Panc1 (cell line): Measurements from ENCODE around the gene ATP11B. TPM values are rescaled to one million over a fixed set of nuclear protein-coding genes. Genes with fewer than 3 reads are reported as not detected.
"Not testable (repeated sequence)": the region's sequence is repeated elsewhere in the genome, so short reads cannot be mapped to it uniquely, and the experiment has no call there.

ENCODE experiments used
- ATAC-seq: fragments of 200-7000 bp; cut with Tn5 transposase; 2 replicates; pipeline ENCODE4 v1.9.1; 2020; ENCODE audit warnings: mild to moderate bottlenecking, moderate library complexity
- BruUV-seq: library from RNA; stranded (reverse); fragments of 400-500 nt; replicated peaks from 2 replicates; lab custom pipeline; 2021; lab: Mats Ljungman, UMichigan
- CTCF ChIA-PET: fragments of 300-600 bp; sonication (Branson Sonifier 250); formaldehyde crosslinking; loops from one replicate; lab custom pipeline; 2022; ENCODE audit warnings: antibody characterized with exemption; lab: Charles Lee
- POLR2A ChIA-PET: fragments of 300-600 bp; sonication (Branson Sonifier 250); formaldehyde crosslinking; loops from one replicate; lab custom pipeline; 2022; ENCODE audit warnings: antibody characterized with exemption; lab: Charles Lee
- DNase-seq: peaks from one replicate; pipeline ENCODE4 v3.0.0-alpha.2; 2010; ENCODE audit warnings: low read depth, low spot score
- H3K27ac ChIP-seq: 2 replicates; pipeline ENCODE4 v1.5.1; 2011; ENCODE audit warnings: mild to moderate bottlenecking, low read length, inconsistent platforms
- H3K27me3 ChIP-seq: fragments of 200-500 bp; sonication (Bioruptor generic); 2 replicates; pipeline ENCODE4 v1.6.0; 2014; ENCODE audit warnings: low read length, inconsistent platforms; ENCODE audit not compliant: control insufficient read depth, insufficient read depth
- H3K36me3 ChIP-seq: fragments of 200-500 bp; sonication (Bioruptor generic); 2 replicates; pipeline ENCODE4 v1.5.1; 2014; ENCODE audit warnings: inconsistent platforms, mild to moderate bottlenecking, low read length, moderate library complexity; ENCODE audit not compliant: control insufficient read depth, insufficient read depth
- H3K4me1 ChIP-seq: 2 replicates; pipeline ENCODE4 v1.5.1; 2011; ENCODE audit warnings: inconsistent platforms, mild to moderate bottlenecking, low read length, moderate library complexity; ENCODE audit not compliant: control insufficient read depth, insufficient read depth
- H3K4me3 ChIP-seq, 2 experiments: 2 replicates each; pipeline ENCODE4 v1.5.1; 2011 to 2012; ENCODE audit warnings: low read depth in 2 of 2, low read length in 2 of 2, mild to moderate bottlenecking in 2 of 2, inconsistent platforms in 1 of 2, moderate library complexity in 1 of 2
- H3K9me3 ChIP-seq: fragments of 200-500 bp; sonication (Bioruptor generic); 2 replicates; pipeline ENCODE4 v1.5.1; 2014; ENCODE audit warnings: low read depth, mild to moderate bottlenecking, inconsistent platforms, low read length, moderate library complexity; ENCODE audit not compliant: control insufficient read depth, insufficient read depth
- POLR2AphosphoS5 ChIP-seq: IDR thresholded peaks from 2 replicates; pipeline ENCODE4 v1.6.1; 2012; ENCODE audit warnings: mild to moderate bottlenecking, low read depth, low read length, moderate library complexity
- SIN3A ChIP-seq: IDR thresholded peaks from 2 replicates; pipeline ENCODE4 v1.6.1; 2012; ENCODE audit warnings: low read depth, mild to moderate bottlenecking, low read length, moderate library complexity, borderline replicate concordance; ENCODE audit not compliant: insufficient read depth
- TCF7L2 ChIP-seq: IDR thresholded peaks from 2 replicates; pipeline ENCODE4 v1.6.1; 2011; ENCODE audit warnings: mild to moderate bottlenecking, low read depth, low read length, inconsistent platforms
- in situ Hi-C: cut with HindIII; loops from 2 replicates; pipeline ENCODE4 v1.10.0; 2016; ENCODE audit warnings: low sequenced_read_pairs, low pct_unique_long_range_greater_than_20kb
- intact Hi-C: fragments of 100-400 bp; cut with micrococcal nuclease; formaldehyde crosslinking; loops from one replicate; pipeline ENCODE4 v1.10.0; 2022; ENCODE audit not compliant: unreplicated experiment
- total RNA-seq: library from RNA; stranded (reverse); gene quantifications from one replicate; pipeline ENCODE4 v1.2.1, GENCODE V29; 2021; ENCODE audit not compliant: unreplicated experiment
- TF ChIP-seq, protein P1 (sequence below): fragments of 450-650 bp; IDR thresholded peaks from 2 replicates; pipeline ENCODE4 v1.5.1; 2017; ENCODE audit warnings: mild to moderate bottlenecking
- TF ChIP-seq, protein P2 (sequence below), 2 experiments: IDR thresholded peaks; 2 replicates each; pipeline ENCODE4 v1.6.1; 2011 to 2012; ENCODE audit warnings: low read depth in 2 of 2, control low read depth in 1 of 2, low read length in 1 of 2, mild to moderate bottlenecking in 1 of 2, moderate library complexity in 1 of 2; ENCODE audit not compliant: insufficient read depth in 1 of 2

ATP11B gene
- total RNA-seq, 1 experiment from 2014 or later, result 108 TPM

GRCh38 chr3:182799143-182799542 lies 5.8 kb downstream of the ATP11B start:
- POLR2A ChIA-PET, ATAC-seq, intact Hi-C loops, H3K9me3 ChIP-seq, H3K27ac ChIP-seq, H3K27me3 ChIP-seq, CTCF ChIA-PET, H3K4me3 ChIP-seq, BruUV-seq, H3K36me3 ChIP-seq, DNase-seq, in situ Hi-C loops: not testable (repeated sequence)
- H3K4me1 ChIP-seq, result peaks cover 16% of the 10 kb centered on the region

- H3K4me3 ChIP-seq, result no peak overlapping the region
- H3K9me3 ChIP-seq, result no peaks in the 10 kb centered on the region
- ATAC-seq, result no peak
- POLR2A ChIA-PET, result no interaction called here
- in situ Hi-C loops, result no loop called here
- no TSS peak for BruUV-seq
- no peak for DNase-seq
- no peak overlapping the region for H3K27ac ChIP-seq
- intact Hi-C loops, result no loop called here
- no peaks in the 10 kb centered on the region for H3K36me3 ChIP-seq
- TF ChIP-seq POLR2AphosphoS5 (no peak), TCF7L2 (no peak), SIN3A (no peak)
- TF ChIP-seq, protein P1, sequence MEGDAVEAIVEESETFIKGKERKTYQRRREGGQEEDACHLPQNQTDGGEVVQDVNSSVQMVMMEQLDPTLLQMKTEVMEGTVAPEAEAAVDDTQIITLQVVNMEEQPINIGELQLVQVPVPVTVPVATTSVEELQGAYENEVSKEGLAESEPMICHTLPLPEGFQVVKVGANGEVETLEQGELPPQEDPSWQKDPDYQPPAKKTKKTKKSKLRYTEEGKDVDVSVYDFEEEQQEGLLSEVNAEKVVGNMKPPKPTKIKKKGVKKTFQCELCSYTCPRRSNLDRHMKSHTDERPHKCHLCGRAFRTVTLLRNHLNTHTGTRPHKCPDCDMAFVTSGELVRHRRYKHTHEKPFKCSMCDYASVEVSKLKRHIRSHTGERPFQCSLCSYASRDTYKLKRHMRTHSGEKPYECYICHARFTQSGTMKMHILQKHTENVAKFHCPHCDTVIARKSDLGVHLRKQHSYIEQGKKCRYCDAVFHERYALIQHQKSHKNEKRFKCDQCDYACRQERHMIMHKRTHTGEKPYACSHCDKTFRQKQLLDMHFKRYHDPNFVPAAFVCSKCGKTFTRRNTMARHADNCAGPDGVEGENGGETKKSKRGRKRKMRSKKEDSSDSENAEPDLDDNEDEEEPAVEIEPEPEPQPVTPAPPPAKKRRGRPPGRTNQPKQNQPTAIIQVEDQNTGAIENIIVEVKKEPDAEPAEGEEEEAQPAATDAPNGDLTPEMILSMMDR, result no peak
- TF ChIP-seq, protein P2, sequence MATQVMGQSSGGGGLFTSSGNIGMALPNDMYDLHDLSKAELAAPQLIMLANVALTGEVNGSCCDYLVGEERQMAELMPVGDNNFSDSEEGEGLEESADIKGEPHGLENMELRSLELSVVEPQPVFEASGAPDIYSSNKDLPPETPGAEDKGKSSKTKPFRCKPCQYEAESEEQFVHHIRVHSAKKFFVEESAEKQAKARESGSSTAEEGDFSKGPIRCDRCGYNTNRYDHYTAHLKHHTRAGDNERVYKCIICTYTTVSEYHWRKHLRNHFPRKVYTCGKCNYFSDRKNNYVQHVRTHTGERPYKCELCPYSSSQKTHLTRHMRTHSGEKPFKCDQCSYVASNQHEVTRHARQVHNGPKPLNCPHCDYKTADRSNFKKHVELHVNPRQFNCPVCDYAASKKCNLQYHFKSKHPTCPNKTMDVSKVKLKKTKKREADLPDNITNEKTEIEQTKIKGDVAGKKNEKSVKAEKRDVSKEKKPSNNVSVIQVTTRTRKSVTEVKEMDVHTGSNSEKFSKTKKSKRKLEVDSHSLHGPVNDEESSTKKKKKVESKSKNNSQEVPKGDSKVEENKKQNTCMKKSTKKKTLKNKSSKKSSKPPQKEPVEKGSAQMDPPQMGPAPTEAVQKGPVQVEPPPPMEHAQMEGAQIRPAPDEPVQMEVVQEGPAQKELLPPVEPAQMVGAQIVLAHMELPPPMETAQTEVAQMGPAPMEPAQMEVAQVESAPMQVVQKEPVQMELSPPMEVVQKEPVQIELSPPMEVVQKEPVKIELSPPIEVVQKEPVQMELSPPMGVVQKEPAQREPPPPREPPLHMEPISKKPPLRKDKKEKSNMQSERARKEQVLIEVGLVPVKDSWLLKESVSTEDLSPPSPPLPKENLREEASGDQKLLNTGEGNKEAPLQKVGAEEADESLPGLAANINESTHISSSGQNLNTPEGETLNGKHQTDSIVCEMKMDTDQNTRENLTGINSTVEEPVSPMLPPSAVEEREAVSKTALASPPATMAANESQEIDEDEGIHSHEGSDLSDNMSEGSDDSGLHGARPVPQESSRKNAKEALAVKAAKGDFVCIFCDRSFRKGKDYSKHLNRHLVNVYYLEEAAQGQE (IDR thresholded peaks at IDR 0.05; ENCODE audit: insufficient read depth in 1 of 2, low read depth in 2 of 2, low read length in 1 of 2), result no peak
- CTCF ChIA-PET, result no interaction called here
- no peaks in the 10 kb centered on the region for H3K27me3 ChIP-seq
- H3K4me1 ChIP-seq, result peaks cover 10% of the 10 kb centered on the region
These were observed 7.2 kb downstream of the ATP11B start for GRCh38 chr3:182800508-182800907.

DNA sequence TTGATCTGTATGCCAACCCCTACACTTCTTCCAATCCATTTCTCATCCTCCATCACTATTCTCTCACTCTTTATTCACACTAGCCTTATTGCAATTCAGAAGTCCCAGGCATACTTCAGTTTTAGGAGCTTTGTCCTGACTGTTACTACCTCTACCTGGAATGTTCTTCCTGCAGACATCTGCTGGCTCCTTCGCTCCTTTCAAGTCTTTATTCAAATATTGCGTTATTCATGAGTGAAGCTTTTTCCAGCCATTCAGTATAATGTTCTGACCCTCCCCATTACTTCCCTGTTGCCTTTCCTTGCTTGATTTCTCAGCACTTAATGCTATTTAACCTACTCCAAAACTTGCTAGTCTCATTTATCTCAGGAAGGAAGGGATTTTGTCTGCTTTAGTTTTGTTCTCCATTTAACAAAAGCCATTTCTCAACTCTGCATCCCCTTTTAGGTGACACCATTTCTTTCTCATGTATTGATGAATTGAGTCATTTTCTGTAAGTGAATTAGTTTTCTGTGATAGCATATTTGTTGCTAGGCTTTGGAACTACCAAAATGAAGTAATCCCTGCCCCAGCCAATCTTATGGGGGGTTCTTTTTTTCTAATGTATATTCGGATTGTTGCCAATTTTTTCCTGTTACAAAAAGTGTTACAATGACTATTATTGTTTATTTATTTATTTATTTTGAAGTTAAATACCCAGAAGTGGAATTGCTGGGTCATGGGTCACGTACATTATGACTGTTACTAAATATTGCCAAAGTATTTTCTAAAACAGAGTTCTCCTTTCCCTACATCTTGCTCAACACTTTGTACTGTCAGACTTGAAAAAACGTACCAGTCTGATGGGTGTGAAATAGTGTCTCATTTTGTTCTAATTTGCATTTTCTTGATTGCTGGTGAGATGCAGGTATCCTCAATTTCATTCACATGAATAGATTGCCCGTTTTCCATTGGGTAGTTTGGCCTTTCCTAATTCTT lies 9.4 kb downstream of the ATP11B start:
- Histone ChIP-seq H3K27ac (no peak overlapping the region), H3K36me3 (no peaks in the 10 kb centered on the region), H3K9me3 (no peaks in the 10 kb centered on the region), H3K27me3 (no peaks in the 10 kb centered on the region), H3K4me1 (peaks cover 6% of the 10 kb centered on the region), H3K4me3 (no peak overlapping the region)
- TF ChIP-seq, protein P2 (IDR thresholded peaks at IDR 0.05; ENCODE audit: insufficient read depth in 1 of 2, low read depth in 2 of 2, low read length in 1 of 2), result no peak
- TF ChIP-seq, protein P1, result no peak
- no peak for TF ChIP-seq SIN3A
- TF ChIP-seq POLR2AphosphoS5, result no peak
- TF ChIP-seq TCF7L2, result no peak
- intact Hi-C loops (no loop called here), in situ Hi-C loops (no loop called here)
- ATAC-seq (peak; percentile 45; the same call in 1 of the 2 replicates), DNase-seq (no peak)
- POLR2A ChIA-PET, result no interaction called here
- CTCF ChIA-PET, result interaction anchor here (0.9 kb wide), 1 partner anchor 89 kb away, joined by 3 read pairs; no protein-coding TSS in a partner anchor
- no TSS peak for BruUV-seq
